GM23338 (cell line): ENCODE data around the gene PRSS23. TPM values are rescaled to one million over a fixed set of nuclear protein-coding genes. Genes with fewer than 3 reads are reported as not detected.

Experiments used
- ETS1 ChIP-seq: IDR thresholded peaks from 2 replicates; pipeline ENCODE4 v1.6.1; 2016; ENCODE audit warnings: antibody characterized with exemption
- JUNB ChIP-seq: IDR thresholded peaks from one replicate; pipeline ENCODE4 v1.6.1; 2016; ENCODE audit warnings: antibody characterized with exemption; ENCODE audit not compliant: unreplicated experiment
- NANOG ChIP-seq: IDR thresholded peaks from 2 replicates; pipeline ENCODE4 v1.6.1; 2016; ENCODE audit warnings: antibody characterized with exemption, borderline replicate concordance
- POLR2AphosphoS5 ChIP-seq: IDR thresholded peaks from 2 replicates; pipeline ENCODE4 v1.6.1; 2016; ENCODE audit warnings: antibody characterized with exemption, low read depth
- STAT1 ChIP-seq: IDR thresholded peaks from one replicate; pipeline ENCODE4 v1.6.1; 2016; ENCODE audit warnings: antibody characterized with exemption; ENCODE audit not compliant: unreplicated experiment
- ZNF331 ChIP-seq: fragments of 250-450 bp; sonication (Bioruptor Pico); IDR thresholded peaks from 2 replicates; pipeline ENCODE4 v1.5.0; 2020; ENCODE audit warnings: low read depth, mild to moderate bottlenecking, moderate library complexity
- ZNF462 ChIP-seq: fragments of 250-450 bp; sonication (Bioruptor Pico); IDR thresholded peaks from 2 replicates; pipeline ENCODE4 v1.5.0; 2020; ENCODE audit warnings: mild to moderate bottlenecking, moderate library complexity
- polyA plus RNA-seq: library from polyadenylated mRNA; unstranded; fragments of >200 nt; fragmentation: Nextera tagmentation; extraction: Ambion mirVana; gene quantifications from 2 replicates; pipeline ENCODE4 v1.2.1, GENCODE V29; 2016
- total RNA-seq: library from RNA; depleted of rRNA; stranded (reverse); fragments of >200 nt; shearing (Covaris generic); gene quantifications from 2 replicates; pipeline ENCODE4 v1.2.3, GENCODE V29; 2014
- TF ChIP-seq, protein P1 (sequence below): IDR thresholded peaks from one replicate; pipeline ENCODE4 v1.6.1; 2018; ENCODE audit warnings: antibody characterized with exemption; ENCODE audit not compliant: unreplicated experiment

PRSS23 gene
- total and polyA plus RNA-seq, 2 experiments from 2014 or later: 3.9 to 4.7 TPM

- no peak for TF ChIP-seq ZNF462 (CRISPR knock-in tag)
- TF ChIP-seq STAT1: no peak
- TF ChIP-seq JUNB: no peak
- TF ChIP-seq NANOG: no peak
- no peak for TF ChIP-seq ZNF331
- TF ChIP-seq, protein P1, sequence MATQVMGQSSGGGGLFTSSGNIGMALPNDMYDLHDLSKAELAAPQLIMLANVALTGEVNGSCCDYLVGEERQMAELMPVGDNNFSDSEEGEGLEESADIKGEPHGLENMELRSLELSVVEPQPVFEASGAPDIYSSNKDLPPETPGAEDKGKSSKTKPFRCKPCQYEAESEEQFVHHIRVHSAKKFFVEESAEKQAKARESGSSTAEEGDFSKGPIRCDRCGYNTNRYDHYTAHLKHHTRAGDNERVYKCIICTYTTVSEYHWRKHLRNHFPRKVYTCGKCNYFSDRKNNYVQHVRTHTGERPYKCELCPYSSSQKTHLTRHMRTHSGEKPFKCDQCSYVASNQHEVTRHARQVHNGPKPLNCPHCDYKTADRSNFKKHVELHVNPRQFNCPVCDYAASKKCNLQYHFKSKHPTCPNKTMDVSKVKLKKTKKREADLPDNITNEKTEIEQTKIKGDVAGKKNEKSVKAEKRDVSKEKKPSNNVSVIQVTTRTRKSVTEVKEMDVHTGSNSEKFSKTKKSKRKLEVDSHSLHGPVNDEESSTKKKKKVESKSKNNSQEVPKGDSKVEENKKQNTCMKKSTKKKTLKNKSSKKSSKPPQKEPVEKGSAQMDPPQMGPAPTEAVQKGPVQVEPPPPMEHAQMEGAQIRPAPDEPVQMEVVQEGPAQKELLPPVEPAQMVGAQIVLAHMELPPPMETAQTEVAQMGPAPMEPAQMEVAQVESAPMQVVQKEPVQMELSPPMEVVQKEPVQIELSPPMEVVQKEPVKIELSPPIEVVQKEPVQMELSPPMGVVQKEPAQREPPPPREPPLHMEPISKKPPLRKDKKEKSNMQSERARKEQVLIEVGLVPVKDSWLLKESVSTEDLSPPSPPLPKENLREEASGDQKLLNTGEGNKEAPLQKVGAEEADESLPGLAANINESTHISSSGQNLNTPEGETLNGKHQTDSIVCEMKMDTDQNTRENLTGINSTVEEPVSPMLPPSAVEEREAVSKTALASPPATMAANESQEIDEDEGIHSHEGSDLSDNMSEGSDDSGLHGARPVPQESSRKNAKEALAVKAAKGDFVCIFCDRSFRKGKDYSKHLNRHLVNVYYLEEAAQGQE: no peak
- TF ChIP-seq ETS1: no peak
- TF ChIP-seq POLR2AphosphoS5: no peak
Measured at GRCh38 chr11:86792150-86792549, 8.2 kb upstream of the PRSS23 start (continued).
